ENCODE results near the gene BRIP1.
"Not testable (repeated sequence)": the region's sequence is repeated elsewhere in the genome, so short reads cannot be mapped to it uniquely, and the experiment has no call there.

Gene BRIP1

GRCh38 chr17:61831099-61831498, 32.2 kb downstream of the BRIP1 start:
- no peak overlapping the region for H3K9ac ChIP-seq (ENCODE audit: low read depth, low read length)
- no peaks in the 10 kb centered on the region for H3K4me1 ChIP-seq (ENCODE audit: control insufficient read depth, insufficient read depth, low read length)
- no peak overlapping the region for H3K27ac ChIP-seq (ENCODE audit: low read depth, low read length)
- H3K4me3 ChIP-seq (ENCODE audit: low read depth, low read length) = no peak overlapping the region
- H3K27me3 ChIP-seq (ENCODE audit: control insufficient read depth, insufficient read depth, low read length) = no peaks in the 10 kb centered on the region
- peaks cover 13% of the 10 kb centered on the region; the same call in 1 of the 2 replicates for H3K36me3 ChIP-seq (ENCODE audit: control insufficient read depth, insufficient read depth, low read length)
- peaks cover 4% of the 10 kb centered on the region for H3K9me3 ChIP-seq (ENCODE audit: control insufficient read depth, insufficient read depth, low read length)

- Histone ChIP-seq H3K9ac (ENCODE audit: low read depth, low read length) (no peak overlapping the region), H3K27ac (ENCODE audit: low read depth, low read length) (no peak overlapping the region), H3K9me3 (ENCODE audit: control insufficient read depth, insufficient read depth, low read length) (peaks cover 4% of the 10 kb centered on the region), H3K4me1 (ENCODE audit: control insufficient read depth, insufficient read depth, low read length) (no peaks in the 10 kb centered on the region), H3K27me3 (ENCODE audit: control insufficient read depth, insufficient read depth, low read length) (no peaks in the 10 kb centered on the region), H3K4me3 (ENCODE audit: low read depth, low read length) (no peak overlapping the region), H3K36me3 (ENCODE audit: control insufficient read depth, insufficient read depth, low read length) (peaks cover 10% of the 10 kb centered on the region; the same call in 1 of the 2 replicates)
These were observed 34.6 kb downstream of the BRIP1 start for GRCh38 chr17:61828694-61829093.

GRCh38 chr17:61827649-61828395, 35.5 kb downstream of the BRIP1 start:
- no peak overlapping the region for H3K9ac ChIP-seq (ENCODE audit: low read depth, low read length)
- H3K4me3 ChIP-seq (ENCODE audit: low read depth, low read length) = no peak overlapping the region
- peaks cover 10% of the 10 kb centered on the region; the same call in 1 of the 2 replicates for H3K36me3 ChIP-seq (ENCODE audit: control insufficient read depth, insufficient read depth, low read length)
- H3K4me1 ChIP-seq (ENCODE audit: control insufficient read depth, insufficient read depth, low read length) = no peaks in the 10 kb centered on the region
- H3K27me3 ChIP-seq (ENCODE audit: control insufficient read depth, insufficient read depth, low read length) = no peaks in the 10 kb centered on the region
- H3K27ac ChIP-seq (ENCODE audit: low read depth, low read length) = no peak overlapping the region
- peaks cover 4% of the 10 kb centered on the region for H3K9me3 ChIP-seq (ENCODE audit: control insufficient read depth, insufficient read depth, low read length)

GRCh38 chr17:61826866-61827265, 36.5 kb downstream of the BRIP1 start:
- H3K27me3 ChIP-seq (ENCODE audit: control insufficient read depth, insufficient read depth, low read length) = not testable (repeated sequence)

GRCh38 chr17:61826198-61826597, 37.1 kb downstream of the BRIP1 start:
- H3K36me3 ChIP-seq (ENCODE audit: control insufficient read depth, insufficient read depth, low read length) = peaks cover 23% of the 10 kb centered on the region

More at GRCh38 chr17:61826866-61827265, 36.5 kb downstream of the BRIP1 start:
- H3K9ac ChIP-seq (ENCODE audit: low read depth, low read length); H3K4me1 ChIP-seq (ENCODE audit: control insufficient read depth, insufficient read depth, low read length); H3K4me3 ChIP-seq (ENCODE audit: low read depth, low read length); H3K27ac ChIP-seq (ENCODE audit: low read depth, low read length); H3K9me3 ChIP-seq (ENCODE audit: control insufficient read depth, insufficient read depth, low read length): not testable (repeated sequence)
- peaks cover 16% of the 10 kb centered on the region for H3K36me3 ChIP-seq (ENCODE audit: control insufficient read depth, insufficient read depth, low read length)

GRCh38 chr17:61825448-61826137, 37.7 kb downstream of the BRIP1 start:
- H3K4me3 ChIP-seq (ENCODE audit: low read depth, low read length) = no peak overlapping the region
- no peaks in the 10 kb centered on the region for H3K4me1 ChIP-seq (ENCODE audit: control insufficient read depth, insufficient read depth, low read length)
- H3K27ac ChIP-seq (ENCODE audit: low read depth, low read length) = no peak overlapping the region
- H3K36me3 ChIP-seq (ENCODE audit: control insufficient read depth, insufficient read depth, low read length) = peaks cover 27% of the 10 kb centered on the region
- peaks cover 4% of the 10 kb centered on the region for H3K9me3 ChIP-seq (ENCODE audit: control insufficient read depth, insufficient read depth, low read length)
- no peak overlapping the region for H3K9ac ChIP-seq (ENCODE audit: low read depth, low read length)
- H3K27me3 ChIP-seq (ENCODE audit: control insufficient read depth, insufficient read depth, low read length) = no peaks in the 10 kb centered on the region

More at GRCh38 chr17:61826198-61826597, 37.1 kb downstream of the BRIP1 start:
- H3K4me1 ChIP-seq (ENCODE audit: control insufficient read depth, insufficient read depth, low read length); H3K27me3 ChIP-seq (ENCODE audit: control insufficient read depth, insufficient read depth, low read length); H3K9ac ChIP-seq (ENCODE audit: low read depth, low read length); H3K27ac ChIP-seq (ENCODE audit: low read depth, low read length); H3K4me3 ChIP-seq (ENCODE audit: low read depth, low read length); H3K9me3 ChIP-seq (ENCODE audit: control insufficient read depth, insufficient read depth, low read length): not testable (repeated sequence)

- no peaks in the 10 kb centered on the region for H3K4me1 ChIP-seq (ENCODE audit: control insufficient read depth, insufficient read depth, low read length)
These were observed 40.7 kb downstream of the BRIP1 start for GRCh38 chr17:61822326-61823285.

GRCh38 chr17:61821655-61822054, 41.7 kb downstream of the BRIP1 start:
- no peak overlapping the region for H3K9ac ChIP-seq (ENCODE audit: low read depth, low read length)
- H3K36me3 ChIP-seq (ENCODE audit: control insufficient read depth, insufficient read depth, low read length) = peaks cover 21% of the 10 kb centered on the region
- H3K27me3 ChIP-seq (ENCODE audit: control insufficient read depth, insufficient read depth, low read length) = no peaks in the 10 kb centered on the region
- H3K4me1 ChIP-seq (ENCODE audit: control insufficient read depth, insufficient read depth, low read length) = no peaks in the 10 kb centered on the region
- H3K9me3 ChIP-seq (ENCODE audit: control insufficient read depth, insufficient read depth, low read length) = no peaks in the 10 kb centered on the region
- H3K27ac ChIP-seq (ENCODE audit: low read depth, low read length) = no peak overlapping the region
- no peak overlapping the region for H3K4me3 ChIP-seq (ENCODE audit: low read depth, low read length)

More at GRCh38 chr17:61822326-61823285, 40.7 kb downstream of the BRIP1 start:
- Histone ChIP-seq H3K36me3 (ENCODE audit: control insufficient read depth, insufficient read depth, low read length) (peaks cover 22% of the 10 kb centered on the region), H3K9ac (ENCODE audit: low read depth, low read length) (no peak overlapping the region), H3K27ac (ENCODE audit: low read depth, low read length) (no peak overlapping the region), H3K4me3 (ENCODE audit: low read depth, low read length) (no peak overlapping the region), H3K9me3 (ENCODE audit: control insufficient read depth, insufficient read depth, low read length) (no peaks in the 10 kb centered on the region), H3K27me3 (ENCODE audit: control insufficient read depth, insufficient read depth, low read length) (no peaks in the 10 kb centered on the region)

- H3K36me3 ChIP-seq (ENCODE audit: control insufficient read depth, insufficient read depth, low read length) = peaks cover 32% of the 10 kb centered on the region
- H3K9ac ChIP-seq (ENCODE audit: low read depth, low read length); H3K4me3 ChIP-seq (ENCODE audit: low read depth, low read length); H3K27ac ChIP-seq (ENCODE audit: low read depth, low read length); H3K9me3 ChIP-seq (ENCODE audit: control insufficient read depth, insufficient read depth, low read length); H3K4me1 ChIP-seq (ENCODE audit: control insufficient read depth, insufficient read depth, low read length); H3K27me3 ChIP-seq (ENCODE audit: control insufficient read depth, insufficient read depth, low read length): not testable (repeated sequence)
These were observed 44.1 kb downstream of the BRIP1 start for GRCh38 chr17:61819265-61819664.

GRCh38 chr17:61818225-61818624, 45.1 kb downstream of the BRIP1 start:
- H3K4me1 ChIP-seq (ENCODE audit: control insufficient read depth, insufficient read depth, low read length) = peaks cover 3% of the 10 kb centered on the region; the same call in 1 of the 2 replicates
- H3K27me3 ChIP-seq (ENCODE audit: control insufficient read depth, insufficient read depth, low read length) = no peaks in the 10 kb centered on the region
- H3K9ac ChIP-seq (ENCODE audit: low read depth, low read length) = no peak overlapping the region
- no peaks in the 10 kb centered on the region for H3K9me3 ChIP-seq (ENCODE audit: control insufficient read depth, insufficient read depth, low read length)
- peaks cover 32% of the 10 kb centered on the region for H3K36me3 ChIP-seq (ENCODE audit: control insufficient read depth, insufficient read depth, low read length)
- H3K4me3 ChIP-seq (ENCODE audit: low read depth, low read length) = no peak overlapping the region
- H3K27ac ChIP-seq (ENCODE audit: low read depth, low read length) = no peak overlapping the region

Data from HUES48 (cell line).